Upper lobe of right lung (tissue), 1 donor: Measurements from ENCODE around the gene RFTN1. TPM values are rescaled to one million over a fixed set of nuclear protein-coding genes. Genes with fewer than 3 reads are reported as not detected.
A peak's percentile ranks its signal among the peaks of the same experiment; 100 is the strongest.

Source experiments
- ATAC-seq: fragments of 200-7000 bp; cut with Tn5 transposase; one replicate; pipeline ENCODE4 v1.9.1; 2020; ENCODE audit warnings: mild to moderate bottlenecking, moderate library complexity
- DNase-seq: peaks from one replicate; pipeline ENCODE4 v3.0.0-alpha.2; 2020
- H3K27ac ChIP-seq: fragments of 200-600 bp; one replicate; pipeline ENCODE4 v1.8.0; 2022
- H3K27me3 ChIP-seq: fragments of 200-600 bp; one replicate; pipeline ENCODE4 v1.8.0; 2022; ENCODE audit warnings: mild to moderate bottlenecking
- H3K36me3 ChIP-seq: fragments of 200-600 bp; one replicate; pipeline ENCODE4 v1.8.0; 2022
- H3K4me1 ChIP-seq: fragments of 200-600 bp; one replicate; pipeline ENCODE4 v1.8.0; 2022
- H3K4me3 ChIP-seq: fragments of 200-600 bp; one replicate; pipeline ENCODE4 v1.8.0; 2022; ENCODE audit warnings: mild to moderate bottlenecking
- H3K9me3 ChIP-seq: fragments of 200-600 bp; one replicate; pipeline ENCODE4 v1.8.0; 2022
- intact Hi-C: fragments of 100-400 bp; cut with DNase I; formaldehyde crosslinking; loops from one replicate; pipeline ENCODE4 v1.11.0; 2022
- total RNA-seq: library from RNA; stranded (reverse); fragmentation: NEBNext Ultra II Directional; extraction: Animal tissue kit (Norgen Biotek cat#: 25700); gene quantifications from one replicate; pipeline ENCODE4 v1.2.1, GENCODE V29; 2021
- TF ChIP-seq, protein P1 (sequence below): fragments of 200-600 bp; IDR thresholded peaks from one replicate; pipeline ENCODE4 v1.8.0; 2022; ENCODE audit warnings: antibody characterized with exemption
- donor health status: DM: no; HTN: yes; CAD: no; lungs with severe emphysema.

RFTN1 gene
- total RNA-seq, 1 donor from 2014 or later: 69.4 TPM

GRCh38 chr3:16433701-16434151 lies 79.8 kb downstream of the RFTN1 start:
- Histone ChIP-seq H3K9me3 (no peaks in the 10 kb centered on the region), H3K4me1 (peaks cover 13% of the 10 kb centered on the region), H3K27me3 (no peaks in the 10 kb centered on the region), H3K36me3 (peaks cover 23% of the 10 kb centered on the region), H3K4me3 (no peak overlapping the region), H3K27ac (no peak overlapping the region)
- intact Hi-C loops: no loop called here
- ATAC-seq (no peak), DNase-seq (no peak)
- TF ChIP-seq, protein P1, sequence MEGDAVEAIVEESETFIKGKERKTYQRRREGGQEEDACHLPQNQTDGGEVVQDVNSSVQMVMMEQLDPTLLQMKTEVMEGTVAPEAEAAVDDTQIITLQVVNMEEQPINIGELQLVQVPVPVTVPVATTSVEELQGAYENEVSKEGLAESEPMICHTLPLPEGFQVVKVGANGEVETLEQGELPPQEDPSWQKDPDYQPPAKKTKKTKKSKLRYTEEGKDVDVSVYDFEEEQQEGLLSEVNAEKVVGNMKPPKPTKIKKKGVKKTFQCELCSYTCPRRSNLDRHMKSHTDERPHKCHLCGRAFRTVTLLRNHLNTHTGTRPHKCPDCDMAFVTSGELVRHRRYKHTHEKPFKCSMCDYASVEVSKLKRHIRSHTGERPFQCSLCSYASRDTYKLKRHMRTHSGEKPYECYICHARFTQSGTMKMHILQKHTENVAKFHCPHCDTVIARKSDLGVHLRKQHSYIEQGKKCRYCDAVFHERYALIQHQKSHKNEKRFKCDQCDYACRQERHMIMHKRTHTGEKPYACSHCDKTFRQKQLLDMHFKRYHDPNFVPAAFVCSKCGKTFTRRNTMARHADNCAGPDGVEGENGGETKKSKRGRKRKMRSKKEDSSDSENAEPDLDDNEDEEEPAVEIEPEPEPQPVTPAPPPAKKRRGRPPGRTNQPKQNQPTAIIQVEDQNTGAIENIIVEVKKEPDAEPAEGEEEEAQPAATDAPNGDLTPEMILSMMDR: no peak

- TF ChIP-seq, protein P1: no peak
- Histone ChIP-seq H3K4me1 (peaks cover 21% of the 10 kb centered on the region), H3K4me3 (no peak overlapping the region), H3K36me3 (peaks cover 23% of the 10 kb centered on the region), H3K9me3 (no peaks in the 10 kb centered on the region), H3K27me3 (no peaks in the 10 kb centered on the region), H3K27ac (no peak overlapping the region)
- intact Hi-C loops: no loop called here
- DNase-seq (no peak), ATAC-seq (no peak)
These were observed 80.8 kb downstream of the RFTN1 start for GRCh38 chr3:16432714-16433113.

GRCh38 chr3:16430717-16431630 lies 82.5 kb downstream of the RFTN1 start:
- H3K27me3 ChIP-seq: no peaks in the 10 kb centered on the region
- TF ChIP-seq, protein P1: no peak
- H3K9me3 ChIP-seq: no peaks in the 10 kb centered on the region
- intact Hi-C loops: no loop called here
- H3K4me3 ChIP-seq: no peak overlapping the region
- DNase-seq: no peak
- H3K36me3 ChIP-seq: peaks cover 23% of the 10 kb centered on the region
- H3K27ac ChIP-seq: no peak overlapping the region
- H3K4me1 ChIP-seq: peaks cover 30% of the 10 kb centered on the region
- no peak for ATAC-seq

DNA sequence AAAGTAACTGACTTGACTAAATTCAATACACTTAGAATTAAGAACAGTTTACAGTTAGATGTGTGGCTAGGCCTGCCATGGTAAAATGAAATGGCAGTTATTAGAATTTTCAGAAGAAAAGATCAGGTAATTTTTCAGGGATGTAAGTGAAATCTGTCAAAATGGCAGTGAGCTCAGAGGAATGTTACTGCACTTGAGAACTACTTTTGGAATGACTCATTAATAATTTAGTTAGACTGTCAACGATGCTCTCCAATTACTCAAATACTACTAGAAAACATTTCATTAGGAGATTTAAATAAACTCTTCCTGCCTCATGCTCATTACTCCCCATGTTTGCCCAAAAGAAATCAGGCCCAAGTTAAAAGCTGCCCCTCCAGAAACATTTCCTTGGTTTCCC lies 84.4 kb downstream of the RFTN1 start:
- intact Hi-C loops: no loop called here
- no peak for ATAC-seq
- Histone ChIP-seq H3K9me3 (no peaks in the 10 kb centered on the region), H3K4me1 (peaks cover 30% of the 10 kb centered on the region), H3K27ac (peak overlapping the region; percentile 4), H3K27me3 (no peaks in the 10 kb centered on the region), H3K36me3 (peaks cover 23% of the 10 kb centered on the region), H3K4me3 (no peak overlapping the region)
- DNase-seq: no peak
- TF ChIP-seq, protein P1: no peak

- no peak for ATAC-seq
These were observed 84.9 kb downstream of the RFTN1 start for GRCh38 chr3:16428612-16429011.

More at GRCh38 chr3:16428612-16429011, 84.9 kb downstream of the RFTN1 start:
- intact Hi-C loops: no loop called here
- DNase-seq: no peak
- Histone ChIP-seq H3K36me3 (peaks cover 23% of the 10 kb centered on the region), H3K27me3 (no peaks in the 10 kb centered on the region), H3K9me3 (no peaks in the 10 kb centered on the region), H3K4me3 (no peak overlapping the region), H3K4me1 (peaks cover 34% of the 10 kb centered on the region), H3K27ac (peak overlapping the region; percentile 67)
- TF ChIP-seq, protein P1: no peak
